Nephron progenitor cell (in vitro differentiated cells): Measurements from ENCODE around the gene EIF4A3.

ENCODE experiments used
- DNase-seq: peaks from one replicate; pipeline ENCODE4 v3.0.0; 2021
- H3K27ac Mint-ChIP-seq: 2 replicates; pipeline ENCODE4 v1.8.0; 2021; ENCODE audit warnings: mild to moderate bottlenecking, moderate library complexity, mixed read lengths
- H3K27me3 Mint-ChIP-seq: 2 replicates; pipeline ENCODE4 v1.8.0; 2021; ENCODE audit warnings: mild to moderate bottlenecking, low read depth, mixed read lengths; ENCODE audit not compliant: poor library complexity
- H3K36me3 Mint-ChIP-seq: 2 replicates; pipeline ENCODE4 v1.8.0; 2021; ENCODE audit warnings: low read depth, mixed read lengths
- H3K4me1 Mint-ChIP-seq: 2 replicates; pipeline ENCODE4 v1.8.0; 2021; ENCODE audit warnings: mixed read lengths
- H3K4me3 Mint-ChIP-seq: 2 replicates; pipeline ENCODE4 v1.8.0; 2021; ENCODE audit warnings: mild to moderate bottlenecking, moderate library complexity, mixed read lengths
- H3K9me3 Mint-ChIP-seq: 2 replicates; pipeline ENCODE4 v1.8.0; 2021; ENCODE audit warnings: mild to moderate bottlenecking, moderate library complexity, mixed read lengths
- CTCF ChIP-seq: fragments of 200-600 bp; sonication (generic); IDR thresholded peaks from 2 replicates; pipeline ENCODE4 v1.5.0; 2021; ENCODE audit warnings: antibody characterized with exemption

EIF4A3 gene

GRCh38 chr17:80119839-80120238 is 27.1 kb downstream of the EIF4A3 start:
- H3K4me3 Mint-ChIP-seq = no peak overlapping the region
- peaks cover 14% of the 10 kb centered on the region for H3K9me3 Mint-ChIP-seq

GRCh38 chr17:80119271-80119791 is 27.6 kb downstream of the EIF4A3 start:
- DNase-seq = no peak
- no peak overlapping the region for H3K27ac Mint-ChIP-seq
- peaks cover under 1% of the 10 kb centered on the region for H3K27me3 Mint-ChIP-seq
- TF ChIP-seq CTCF = no peak
- peaks cover 24% of the 10 kb centered on the region for H3K36me3 Mint-ChIP-seq
- H3K9me3 Mint-ChIP-seq = peaks cover 19% of the 10 kb centered on the region
- no peak overlapping the region for H3K4me3 Mint-ChIP-seq
- H3K4me1 Mint-ChIP-seq = peaks cover 10% of the 10 kb centered on the region

More at GRCh38 chr17:80119839-80120238, 27.1 kb downstream of the EIF4A3 start:
- peaks cover 19% of the 10 kb centered on the region for H3K36me3 Mint-ChIP-seq
- DNase-seq = no peak
- H3K27ac Mint-ChIP-seq = peak overlapping the region; percentile 42
- TF ChIP-seq CTCF = no peak
- peaks cover 4% of the 10 kb centered on the region for H3K27me3 Mint-ChIP-seq
- peaks cover 14% of the 10 kb centered on the region for H3K4me1 Mint-ChIP-seq

DNA sequence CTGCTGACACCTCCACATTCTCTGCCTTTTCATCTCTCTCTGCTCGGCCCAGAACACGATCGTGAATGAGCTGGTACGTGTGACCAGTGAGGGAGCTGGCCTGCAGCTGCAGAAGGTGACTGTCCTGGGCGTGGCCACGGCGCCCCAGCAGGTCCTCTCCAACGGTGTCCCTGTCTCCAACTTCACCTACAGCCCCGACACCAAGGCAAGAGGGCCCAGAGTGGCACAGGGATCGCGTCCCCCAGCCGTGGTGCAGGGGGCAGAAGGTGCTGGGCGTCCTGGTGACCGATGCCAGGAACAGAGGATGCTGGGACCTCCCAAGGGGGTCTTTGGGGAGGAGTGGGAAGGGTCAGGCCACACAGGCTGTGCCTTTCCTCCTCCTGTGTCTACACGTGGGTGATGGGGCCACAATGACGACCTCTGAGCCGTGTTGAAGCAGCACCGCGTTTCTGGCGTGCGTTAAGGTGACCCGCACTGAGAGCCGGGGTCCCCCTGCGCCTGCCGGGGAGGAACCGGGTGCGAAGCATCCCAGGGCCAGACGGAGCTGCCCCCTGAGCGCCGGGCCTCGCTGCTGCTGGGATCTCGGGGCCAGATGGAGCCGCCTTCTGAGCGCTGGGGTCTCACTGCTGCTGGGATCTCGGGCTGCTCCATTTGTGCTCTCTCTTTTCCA is 28.2 kb downstream of the EIF4A3 start:
- Mint-ChIP-seq H3K4me1 (peaks cover 5% of the 10 kb centered on the region), H3K4me3 (no peak overlapping the region), H3K36me3 (peaks cover 30% of the 10 kb centered on the region), H3K9me3 (peaks cover 25% of the 10 kb centered on the region), H3K27me3 (no peaks in the 10 kb centered on the region), H3K27ac (no peak overlapping the region)
- no peak for DNase-seq
- no peak for TF ChIP-seq CTCF

DNA sequence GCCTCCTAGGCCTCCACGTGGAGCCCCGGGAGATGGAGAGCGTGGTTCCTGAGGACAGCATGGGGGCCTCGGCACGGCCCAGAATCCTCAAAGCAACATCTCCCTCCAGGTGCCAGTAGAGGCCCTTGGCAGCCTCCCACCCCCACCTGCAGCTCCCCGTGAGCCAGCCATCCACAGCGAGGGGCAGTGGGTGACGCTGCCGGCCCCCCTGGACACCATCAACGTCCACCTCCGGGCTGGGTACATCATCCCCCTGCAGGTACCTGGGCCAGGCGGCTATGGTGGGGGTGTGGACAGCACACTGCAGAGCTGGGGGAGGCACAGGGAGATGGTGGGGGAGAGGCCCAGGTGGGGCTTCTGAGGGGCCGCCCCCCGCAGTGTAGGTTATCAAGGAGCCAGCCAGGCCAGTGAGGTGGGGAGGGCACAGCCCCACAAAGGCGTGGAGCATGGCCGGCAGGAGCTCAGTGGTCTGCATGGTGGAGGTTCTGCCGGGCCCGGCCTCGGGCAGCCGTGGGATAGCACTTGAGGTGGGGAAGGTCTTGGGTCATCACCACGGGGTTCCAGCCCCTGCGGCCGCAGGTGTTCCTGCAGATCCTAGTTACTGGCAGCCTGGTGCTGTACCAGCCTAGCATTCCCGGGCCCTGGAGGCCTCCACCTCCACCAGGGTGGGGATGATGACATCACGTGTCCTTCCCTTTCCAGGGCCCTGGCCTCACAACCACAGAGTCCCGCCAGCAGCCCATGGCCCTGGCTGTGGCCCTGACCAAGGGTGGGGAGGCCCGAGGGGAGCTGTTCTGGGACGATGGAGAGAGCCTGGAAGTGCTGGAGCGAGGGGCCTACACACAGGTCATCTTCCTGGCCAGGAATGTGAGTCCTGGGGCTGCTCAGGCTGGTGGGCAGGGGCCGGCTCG is 29.2 kb downstream of the EIF4A3 start:
- H3K36me3 Mint-ChIP-seq = peaks cover 31% of the 10 kb centered on the region

DNA sequence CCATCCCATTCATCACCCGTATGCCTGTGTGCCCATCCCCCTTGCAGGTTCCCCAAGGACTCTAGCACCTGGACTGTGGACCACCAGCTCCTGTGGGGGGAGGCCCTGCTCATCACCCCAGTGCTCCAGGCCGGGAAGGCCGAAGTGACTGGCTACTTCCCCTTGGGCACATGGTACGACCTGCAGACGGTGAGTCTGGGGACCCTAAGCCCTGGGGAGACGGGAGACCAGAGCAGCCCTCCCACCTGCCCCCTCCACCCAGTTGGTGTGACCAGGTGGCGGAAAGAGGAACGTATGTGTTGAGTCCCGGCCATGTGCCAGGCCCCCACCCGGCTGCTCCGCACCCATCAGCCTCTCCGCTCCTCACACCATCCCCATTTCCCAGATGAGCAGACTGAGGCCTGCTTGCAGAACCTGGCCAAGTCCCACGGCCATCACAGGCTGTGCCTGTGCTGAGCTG is 30.0 kb downstream of the EIF4A3 start:
- H3K27me3 Mint-ChIP-seq = no peaks in the 10 kb centered on the region
- H3K4me1 Mint-ChIP-seq = peaks cover 9% of the 10 kb centered on the region
- peaks cover 26% of the 10 kb centered on the region for H3K9me3 Mint-ChIP-seq
- H3K27ac Mint-ChIP-seq = no peak overlapping the region
- no peak overlapping the region for H3K4me3 Mint-ChIP-seq
- no peak for TF ChIP-seq CTCF
- DNase-seq = no peak
- peaks cover 31% of the 10 kb centered on the region for H3K36me3 Mint-ChIP-seq

More for the DNA sequence above, 29.2 kb downstream of the EIF4A3 start:
- TF ChIP-seq CTCF = no peak
- Mint-ChIP-seq H3K4me1 (peaks cover 5% of the 10 kb centered on the region), H3K27me3 (no peaks in the 10 kb centered on the region), H3K4me3 (no peak overlapping the region), H3K27ac (no peak overlapping the region), H3K9me3 (peaks cover 26% of the 10 kb centered on the region)
- no peak for DNase-seq
